ENCODE measurements around the gene ZNF835. TPM values are rescaled to one million over a fixed set of nuclear protein-coding genes. Genes with fewer than 3 reads are reported as not detected.
"Not testable (repeated sequence)": the region's sequence is repeated elsewhere in the genome, so short reads cannot be mapped to it uniquely, and the experiment has no call there.

ZNF835 gene
- total RNA-seq: 2.2 TPM
- long read RNA-seq, partial matches to known transcripts: 0 of 1 reads
- long read RNA-seq, other reads (novel, unspliced or antisense): 0 of 1 reads

- DNase-seq (ENCODE audit: low spot score): peak; percentile 95
Observed at GRCh38 chr19:56671613-56671994, at the start of gene ZNF835. TSS of gene ZNF835 (minus strand) at chr19:56671757. CDS start at chr19:56665198, 6,559 bp downstream.

DNA sequence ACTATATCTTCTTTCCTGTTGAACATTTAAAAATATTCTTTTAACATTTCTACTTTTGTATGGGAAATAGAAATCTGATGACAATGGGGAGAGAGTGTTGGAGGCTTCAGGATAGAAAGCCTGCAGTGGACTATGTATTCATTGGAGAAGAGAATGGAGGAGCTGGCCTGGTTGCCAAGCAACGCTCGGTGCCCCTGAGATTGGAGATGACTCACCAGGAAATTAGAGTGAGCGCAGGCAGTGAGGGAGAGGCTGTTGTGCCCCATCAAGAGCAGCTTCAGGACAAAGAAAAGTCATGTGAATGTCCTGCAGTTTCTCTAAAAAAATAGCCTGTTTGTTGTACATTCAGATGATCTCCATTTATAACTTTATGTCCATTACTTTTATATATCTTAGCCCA lies 48.7 kb upstream of the ZNF835 start:
- DNase-seq (ENCODE audit: low spot score): no peak

- DNase-seq (ENCODE audit: low spot score): no peak
Observed at GRCh38 chr19:56718231-56718630, 46.7 kb upstream of the ZNF835 start.

DNA sequence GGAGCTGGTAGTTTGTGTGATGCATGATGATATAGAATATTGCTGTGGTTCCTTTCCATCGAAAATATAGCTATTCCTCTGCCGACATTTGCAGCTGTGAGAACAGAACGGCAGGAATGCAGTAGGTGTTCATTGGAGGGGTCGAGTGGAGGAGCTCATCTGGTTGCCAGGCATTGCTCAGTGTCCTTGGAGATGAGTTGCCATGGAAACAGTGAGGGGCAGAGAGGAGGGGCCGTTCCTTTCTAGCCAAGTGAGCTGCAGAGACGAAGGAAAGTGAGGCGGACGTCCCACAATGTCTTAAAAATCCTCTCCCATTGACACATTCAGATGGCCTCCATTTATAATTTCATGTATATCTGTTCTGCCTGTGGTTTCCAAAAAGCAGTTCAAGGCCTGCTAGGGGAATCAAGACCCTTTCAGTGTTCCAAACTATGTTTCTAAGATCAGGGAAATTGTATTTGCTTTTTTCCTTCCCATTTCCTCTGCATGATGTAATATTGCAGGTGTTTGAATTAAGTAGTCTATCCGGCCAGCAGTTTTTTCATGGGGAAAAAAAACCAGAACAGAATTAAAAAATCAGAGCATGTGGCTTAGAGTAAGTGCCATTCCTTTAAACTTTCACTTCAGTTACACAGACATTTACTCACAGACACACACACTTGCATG lies 41.2 kb upstream of the ZNF835 start:
- DNase-seq (ENCODE audit: low spot score): no peak

DNA sequence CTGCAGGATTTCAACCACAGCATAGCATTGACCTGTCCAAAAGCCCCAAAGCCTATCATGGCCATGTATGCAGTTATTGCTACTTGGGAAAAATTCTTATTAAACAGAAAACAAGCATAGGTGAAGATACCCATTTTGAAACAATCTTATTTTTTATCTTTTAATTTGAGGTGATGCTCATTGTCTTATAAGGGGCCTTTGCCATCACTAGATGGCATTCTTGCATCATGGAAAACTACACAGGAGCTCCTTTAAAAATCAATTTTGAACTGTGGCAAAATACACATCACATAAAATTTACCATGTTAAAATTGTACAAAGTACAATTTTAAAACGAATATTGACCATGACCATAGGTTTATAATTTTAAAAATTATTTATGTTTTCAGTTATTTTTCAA lies 38.9 kb upstream of the ZNF835 start:
- DNase-seq (ENCODE audit: low spot score): no peak

- no peak for DNase-seq (ENCODE audit: low spot score)
Observed at GRCh38 chr19:56707821-56708220, 36.3 kb upstream of the ZNF835 start.

- DNase-seq (ENCODE audit: low spot score): no peak
Observed at GRCh38 chr19:56705939-56706338, 34.4 kb upstream of the ZNF835 start.

DNA sequence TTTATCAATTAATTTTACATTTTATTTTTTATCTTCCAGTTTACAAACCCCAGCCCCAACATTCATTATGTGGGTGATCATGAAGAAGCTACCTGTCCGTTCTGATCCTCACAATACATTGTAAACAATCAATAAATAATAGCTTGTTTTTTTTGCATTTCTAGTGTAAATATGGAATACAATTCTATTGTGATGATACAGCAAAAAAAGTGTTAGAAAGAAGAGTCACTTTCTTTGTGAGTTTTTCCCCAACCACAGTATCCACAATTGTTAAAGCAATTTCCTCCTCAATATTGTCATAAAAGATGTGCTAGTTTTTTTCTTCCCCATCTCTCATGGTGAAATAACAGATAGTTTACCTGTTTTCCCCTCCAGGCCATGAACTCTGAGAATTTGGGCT lies 30.3 kb upstream of the ZNF835 start:
- DNase-seq (ENCODE audit: low spot score): no peak

DNA sequence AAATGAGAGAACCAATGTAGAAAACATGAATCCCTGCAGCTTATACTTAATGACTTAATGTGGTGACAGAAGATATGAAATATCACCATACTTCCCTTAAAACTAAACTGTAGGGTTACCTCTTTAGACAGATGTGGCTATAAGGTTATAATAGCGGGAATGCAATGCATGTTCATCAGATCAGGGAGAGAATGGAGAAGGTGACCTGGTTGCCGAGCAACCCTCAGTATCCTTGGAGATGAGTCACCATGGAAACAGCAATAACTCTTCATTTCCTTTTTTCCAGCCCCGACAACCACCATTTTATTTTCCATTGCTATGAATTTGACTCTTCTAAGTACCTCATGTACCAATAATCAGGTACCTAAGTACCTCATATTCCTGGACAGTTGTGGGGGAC lies 28.0 kb upstream of the ZNF835 start:
- DNase-seq (ENCODE audit: low spot score): no peak

GRCh38 chr19:56692206-56692895 lies 20.8 kb upstream of the ZNF835 start:
- no peak for DNase-seq (ENCODE audit: low spot score)

DNA sequence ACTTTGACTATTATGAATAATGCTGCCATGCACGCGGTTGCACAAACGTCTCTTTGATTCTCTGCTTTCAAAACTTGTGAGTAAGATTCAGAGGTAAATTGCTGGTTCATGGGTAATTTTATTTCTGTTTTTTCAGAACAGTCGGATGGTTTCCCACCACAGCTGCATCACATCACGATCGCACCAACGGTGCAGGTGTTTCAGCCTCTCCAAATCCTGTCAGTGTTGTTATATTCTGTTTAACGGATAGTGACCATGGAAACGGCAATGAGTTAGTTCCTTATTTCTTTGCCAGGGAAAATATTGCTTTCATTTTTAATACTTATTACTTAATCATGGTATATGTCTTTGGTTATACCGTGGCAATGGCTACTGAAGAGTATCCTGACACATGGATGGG lies 19.1 kb upstream of the ZNF835 start:
- DNase-seq (ENCODE audit: low spot score): no peak

- no peak for DNase-seq (ENCODE audit: low spot score)
Observed at GRCh38 chr19:56689198-56689597, 17.6 kb upstream of the ZNF835 start.

- no peak for DNase-seq (ENCODE audit: low spot score)
Observed at GRCh38 chr19:56687031-56687430, 15.5 kb upstream of the ZNF835 start.

DNA sequence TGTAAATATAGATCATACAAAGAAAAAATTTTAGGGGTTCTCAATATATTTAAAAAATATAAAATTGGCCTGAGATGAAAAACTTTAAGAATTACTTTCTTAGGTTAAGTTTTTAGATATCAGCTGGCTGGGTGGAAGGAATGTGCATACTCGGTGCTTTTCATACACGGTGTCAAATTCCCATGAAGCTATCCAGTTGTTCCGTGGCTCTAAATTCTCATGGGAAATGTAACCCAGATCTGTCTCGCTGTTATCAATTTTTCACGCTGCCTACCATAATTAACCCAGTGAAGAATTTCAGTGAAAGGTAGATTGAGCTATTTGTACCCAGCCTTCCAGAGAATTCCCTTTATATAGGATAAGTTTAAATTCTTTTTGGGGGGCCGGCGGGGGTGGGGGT lies 11.6 kb upstream of the ZNF835 start:
- no peak for DNase-seq (ENCODE audit: low spot score)

GRCh38 chr19:56681702-56682101 lies 10.1 kb upstream of the ZNF835 start:
- DNase-seq (ENCODE audit: low spot score): no peak

DNA sequence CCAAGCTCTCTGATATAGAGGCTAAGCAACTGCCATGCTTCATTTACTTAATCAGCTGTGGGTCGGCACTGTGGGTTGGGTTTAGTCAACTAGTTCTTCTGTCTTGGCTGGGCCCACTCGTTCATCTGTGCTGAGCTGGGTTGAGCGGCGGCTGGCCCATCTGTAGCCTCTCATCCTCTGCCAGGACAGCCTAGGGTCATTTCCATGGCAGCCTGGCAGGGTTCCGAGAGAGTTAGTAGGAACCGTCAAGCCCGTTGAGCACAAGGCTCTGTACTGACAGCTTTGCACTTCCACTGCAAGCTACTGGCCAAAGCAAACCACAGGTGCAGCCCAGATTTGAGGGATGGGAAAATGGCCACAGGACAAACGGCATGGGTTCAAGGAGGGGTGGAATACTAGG lies 6.6 kb upstream of the ZNF835 start:
- no peak for DNase-seq (ENCODE audit: low spot score)

GRCh38 chr19:56672610-56673009 lies 1.1 kb upstream of the ZNF835 start:
- not testable (repeated sequence) for DNase-seq (ENCODE audit: low spot score)

DNA sequence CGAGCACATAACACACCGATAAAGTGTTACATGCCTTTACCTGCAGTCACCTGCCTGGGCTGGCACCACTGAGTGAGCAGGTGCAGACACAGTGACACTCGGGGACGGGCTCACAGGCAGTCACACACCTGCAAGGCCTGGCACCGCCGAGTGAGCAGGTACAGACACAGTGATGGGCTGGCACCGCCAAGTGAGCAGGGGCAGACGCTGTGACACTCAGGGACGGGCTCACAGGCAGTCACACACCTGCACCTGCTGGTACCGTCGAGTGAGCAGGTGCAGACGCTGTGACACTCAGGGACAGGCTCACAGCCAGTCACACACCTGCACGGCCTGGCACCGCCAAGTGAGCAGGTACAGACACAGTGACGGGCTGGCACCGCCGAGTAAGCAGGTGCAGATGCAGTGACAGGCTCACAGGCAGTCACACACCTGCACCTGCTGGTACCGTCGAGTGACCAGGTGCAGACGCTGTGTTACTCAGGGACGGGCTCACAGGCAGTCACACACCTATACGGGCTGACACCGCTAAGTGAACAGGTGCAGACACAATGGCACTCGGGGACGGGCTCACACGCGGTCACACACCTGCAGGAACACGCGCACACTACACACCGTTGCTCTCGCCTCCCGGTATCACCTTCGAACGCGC lies 470 bp downstream of the ZNF835 start:
- no peak for DNase-seq (ENCODE audit: low spot score)

DNA sequence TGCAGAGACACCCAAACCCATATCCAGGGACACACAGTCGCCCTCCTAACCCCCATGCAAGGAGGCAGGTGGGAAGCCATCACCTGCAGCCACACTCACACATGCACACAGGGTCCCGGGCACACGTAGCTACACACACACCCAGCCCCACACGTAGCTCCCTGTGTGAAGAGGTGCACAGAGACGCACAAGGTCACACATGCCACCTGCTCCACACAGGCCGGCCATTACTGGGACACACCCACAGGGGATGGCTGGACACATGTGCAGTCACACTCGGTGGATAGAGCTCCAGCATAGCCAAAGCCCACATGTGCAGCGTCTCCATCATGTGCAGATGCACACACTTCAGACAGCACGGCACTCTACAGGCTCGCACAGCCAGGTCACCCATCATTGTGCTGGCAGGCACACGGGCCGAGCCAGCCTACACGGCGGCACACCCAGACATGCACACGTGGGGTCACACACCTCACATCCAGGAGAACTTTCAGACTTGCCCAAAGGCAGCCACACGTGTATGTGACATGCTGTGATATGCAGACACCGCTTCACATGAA lies 1.1 kb downstream of the ZNF835 start:
- peak; percentile 80 for DNase-seq (ENCODE audit: low spot score)

- peak; percentile 77 for DNase-seq (ENCODE audit: low spot score)
Observed at GRCh38 chr19:56668676-56669075, 2.9 kb downstream of the ZNF835 start.

DNA sequence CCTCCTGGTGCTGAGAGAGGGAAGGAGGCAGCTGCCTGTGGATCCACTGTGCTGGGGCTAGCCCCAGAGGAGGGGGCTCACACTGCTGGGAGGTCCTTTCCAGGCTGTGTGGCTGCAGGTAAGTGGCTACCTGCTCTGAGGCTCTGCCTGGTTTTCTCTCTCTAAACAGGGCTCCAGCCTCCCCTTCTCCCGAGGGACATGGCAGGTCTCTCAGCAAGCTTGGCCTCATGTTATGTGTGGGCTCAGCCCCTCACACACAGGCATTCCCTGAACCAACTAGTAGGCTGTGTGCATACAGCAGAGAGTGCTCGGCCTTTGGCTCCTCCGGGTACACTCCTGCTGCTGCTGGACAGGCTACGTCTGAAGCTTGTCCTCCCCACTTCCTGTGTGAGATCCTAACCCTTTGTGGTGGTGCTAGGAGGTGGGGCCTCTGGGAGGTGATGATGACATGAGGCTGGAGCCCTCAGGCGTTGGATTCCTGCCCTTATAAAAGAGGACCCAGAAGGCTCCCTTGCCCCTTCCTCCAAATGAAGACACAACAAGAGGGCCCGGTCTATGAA lies 4.2 kb downstream of the ZNF835 start:
- DNase-seq (ENCODE audit: low spot score): peak; percentile 59

DNA sequence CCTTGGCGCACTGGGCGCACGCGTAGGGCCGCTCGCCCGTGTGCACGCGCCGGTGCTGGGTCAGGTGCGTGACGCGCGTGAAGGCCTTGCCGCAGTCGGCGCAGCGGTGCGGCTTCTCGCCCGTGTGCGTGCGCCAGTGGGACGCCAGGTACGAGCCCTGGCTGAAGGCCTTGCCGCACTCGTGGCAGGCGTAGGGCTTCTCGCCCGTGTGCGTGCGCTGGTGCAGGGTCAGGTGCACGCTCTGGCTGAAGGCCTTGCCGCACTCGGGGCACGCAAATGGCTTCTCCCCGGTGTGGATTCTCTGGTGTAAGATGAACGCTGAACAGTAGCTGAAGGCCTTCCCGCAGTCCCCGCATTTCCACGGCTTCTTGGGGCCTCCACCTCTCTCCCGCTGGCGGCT lies 7.0 kb downstream of the ZNF835 start:
- DNase-seq (ENCODE audit: low spot score): peak; percentile 83

Measured in mesenteric fat pad (tissue), 1 donor.